NCI-H524 (cell line): ENCODE data around the gene CCDC97.
"Not testable (repeated sequence)": the region's sequence is repeated elsewhere in the genome, so short reads cannot be mapped to it uniquely, and the experiment has no call there.

ENCODE experiments used
- DNase-seq, 2 experiments: peaks; one replicate each; lab custom pipeline; 2025; lab: John Stamatoyannopoulos, UW

Gene CCDC97

GRCh38 chr19:41364524-41365391, 54.8 kb downstream of the CCDC97 start:
- no peak for DNase-seq

- no peak for DNase-seq
Measured at GRCh38 chr19:41366089-41366488, 56.1 kb downstream of the CCDC97 start.

GRCh38 chr19:41367848-41368301, 57.9 kb downstream of the CCDC97 start:
- no peak for DNase-seq

- DNase-seq, result no peak
Measured at GRCh38 chr19:41369769-41370168, 59.8 kb downstream of the CCDC97 start.

- not testable (repeated sequence) for DNase-seq
Measured at GRCh38 chr19:41371119-41371518, 61.1 kb downstream of the CCDC97 start.

GRCh38 chr19:41371541-41371940, 61.6 kb downstream of the CCDC97 start:
- no peak for DNase-seq

- DNase-seq, result no peak
Measured at GRCh38 chr19:41372501-41372900, 62.5 kb downstream of the CCDC97 start.

- peak; percentile 98 to 99 for DNase-seq
Measured at GRCh38 chr19:41373993-41374392, 64.0 kb downstream of the CCDC97 start.
